Kasumi-1 (cell line): ENCODE data around the gene CYB5A.
"Not testable (repeated sequence)": the region's sequence is repeated elsewhere in the genome, so short reads cannot be mapped to it uniquely, and the experiment has no call there.

ENCODE experiments used
- DNase-seq, 2 experiments: peaks; one replicate each; lab custom pipeline; 2025; lab: John Stamatoyannopoulos, UW

The CYB5A gene

GRCh38 chr18:74291771-74292540 is at the start of gene CYB5A:
TSS of gene CYB5A (minus strand) at chr18:74291963. CDS start at chr18:74291875, 88 bp downstream.
- peak; percentile 86 to 91 for DNase-seq

- DNase-seq, result no peak
Measured at GRCh38 chr18:74337912-74338309, 46.1 kb upstream of the CYB5A start.

GRCh38 chr18:74337155-74337911 is 45.6 kb upstream of the CYB5A start:
- DNase-seq, result no peak

- DNase-seq, result no peak
Measured at GRCh38 chr18:74336656-74337055, 44.9 kb upstream of the CYB5A start.

GRCh38 chr18:74334242-74334893 is 42.6 kb upstream of the CYB5A start:
- no peak for DNase-seq

GRCh38 chr18:74333091-74333490 is 41.3 kb upstream of the CYB5A start:
- no peak for DNase-seq

GRCh38 chr18:74331404-74331803 is 39.6 kb upstream of the CYB5A start:
- peak; percentile 34 to 53 for DNase-seq

GRCh38 chr18:74329688-74330205 is 38.0 kb upstream of the CYB5A start:
- no peak for DNase-seq

GRCh38 chr18:74328206-74328605 is 36.4 kb upstream of the CYB5A start:
- no peak for DNase-seq

- DNase-seq, result not testable (repeated sequence)
Measured at GRCh38 chr18:74326791-74327190, 35.0 kb upstream of the CYB5A start.

- DNase-seq, result no peak
Measured at GRCh38 chr18:74326231-74326630, 34.5 kb upstream of the CYB5A start.

- no peak for DNase-seq
Measured at GRCh38 chr18:74316257-74317170, 24.8 kb upstream of the CYB5A start.

GRCh38 chr18:74315464-74316256 is 23.9 kb upstream of the CYB5A start, which contains the start of gene C18orf63:
TSS of gene C18orf63 (plus strand) at chr18:74315839. CDS start at chr18:74317866, 2,027 bp downstream.
- DNase-seq, result no peak

- DNase-seq, result no peak
Measured at GRCh38 chr18:74314759-74315463, 23.1 kb upstream of the CYB5A start.

GRCh38 chr18:74311000-74311399 is 19.2 kb upstream of the CYB5A start:
- DNase-seq, result no peak

GRCh38 chr18:74310411-74310810 is 18.6 kb upstream of the CYB5A start:
- peak in 1 of 2 experiments; percentile 6 for DNase-seq

GRCh38 chr18:74303936-74304335 is 12.2 kb upstream of the CYB5A start:
- no peak for DNase-seq

GRCh38 chr18:74303306-74303705 is 11.5 kb upstream of the CYB5A start:
- DNase-seq, result no peak

- DNase-seq, result no peak
Measured at GRCh38 chr18:74299746-74300145, 8.0 kb upstream of the CYB5A start.

GRCh38 chr18:74299162-74299561 is 7.4 kb upstream of the CYB5A start:
- DNase-seq, result no peak
